Left renal cortex interstitium (tissue), 4 donors: ENCODE measurements around the gene TEX2. TPM values are rescaled to one million over a fixed set of nuclear protein-coding genes. Genes with fewer than 3 reads are reported as not detected.

Experiments
- DNase-seq, 4 donors: peaks; one replicate each; pipeline ENCODE4 v3.0.0-alpha.2; 2013; ENCODE audit warnings: low read depth in 4 of 4, low spot score in 2 of 4, missing footprints in 1 of 4
- polyA plus RNA-seq, 4 donors: library from polyadenylated mRNA; unstranded; fragments of 120-200 nt; gene quantifications; one replicate each; pipeline ENCODE4 v1.2.1, GENCODE V29; 2013; ENCODE audit not compliant: insufficient read length in 4 of 4

Gene TEX2
- polyA plus RNA-seq, result 10 to 100 TPM; 23.7 to 27.1 (median 25.8) TPM

DNA sequence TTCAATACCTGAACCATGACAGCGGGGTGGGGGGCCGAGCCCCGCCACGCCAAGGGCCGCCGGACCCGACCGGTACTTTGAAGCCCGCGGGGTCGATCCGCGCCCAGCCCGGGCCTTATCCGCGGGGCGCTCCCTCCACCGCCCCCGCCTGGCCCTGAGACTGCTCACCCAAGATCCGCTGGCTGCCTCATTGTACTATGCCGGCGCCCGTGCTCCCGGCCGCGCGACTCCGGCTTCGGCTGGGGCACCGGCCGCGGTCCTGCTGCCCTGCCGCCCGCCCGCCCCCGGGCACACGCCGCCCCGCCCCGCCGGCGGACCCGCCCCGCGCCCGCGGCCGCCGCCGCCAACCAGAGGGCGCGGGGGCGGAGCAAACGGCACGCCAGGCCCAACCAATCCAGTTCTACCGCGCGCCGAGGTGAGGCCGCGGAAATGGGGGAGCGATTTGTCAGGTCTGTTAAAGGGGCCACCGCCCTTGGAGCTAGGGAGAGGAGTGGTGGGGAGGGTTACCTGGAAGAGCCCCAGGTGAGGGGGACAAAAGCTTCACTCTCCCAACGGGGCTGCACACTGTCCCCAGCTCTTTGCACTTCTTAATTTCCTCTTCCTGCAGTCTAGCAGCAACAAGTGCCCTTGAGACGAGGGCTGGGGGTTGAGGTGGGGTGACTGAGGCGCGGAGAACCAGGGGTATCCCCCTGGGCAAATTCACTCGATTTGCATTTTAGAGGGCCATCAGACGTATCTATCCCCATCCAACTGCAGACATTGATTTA lies at the start of gene TEX2:
Gene TEX2, minus strand, starts transcription at position 261 of the 767 bp plus-strand sequence. CDS start 49,043 bp downstream, outside the sequence.
- peak in 1 of 4 donors; percentile 86 for DNase-seq

DNA sequence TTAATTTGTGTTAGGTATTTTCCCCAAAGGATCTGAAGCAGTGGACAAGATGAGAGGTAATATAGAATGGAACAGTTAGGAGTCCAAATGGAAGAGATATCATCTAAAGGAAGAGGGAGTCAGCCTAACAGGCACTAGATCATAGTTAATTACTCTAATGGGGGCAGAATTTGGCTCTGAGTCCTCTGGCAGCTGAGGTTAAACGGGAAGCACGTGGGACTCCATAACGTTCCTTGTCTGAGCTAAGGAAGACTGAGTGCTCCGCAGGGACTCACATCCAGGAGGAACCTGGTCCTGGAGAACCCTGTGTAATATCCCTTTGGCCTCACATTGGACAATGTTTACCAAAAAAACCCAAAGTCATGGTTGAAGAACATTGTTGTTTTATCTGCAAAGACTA lies 46.6 kb upstream of the TEX2 start:
- no peak for DNase-seq

GRCh38 chr17:64309021-64309420 lies 46.0 kb upstream of the TEX2 start:
- no peak for DNase-seq

GRCh38 chr17:64306850-64307463 lies 43.9 kb upstream of the TEX2 start:
- DNase-seq, result peak in 1 of 4 donors; percentile 49

DNA sequence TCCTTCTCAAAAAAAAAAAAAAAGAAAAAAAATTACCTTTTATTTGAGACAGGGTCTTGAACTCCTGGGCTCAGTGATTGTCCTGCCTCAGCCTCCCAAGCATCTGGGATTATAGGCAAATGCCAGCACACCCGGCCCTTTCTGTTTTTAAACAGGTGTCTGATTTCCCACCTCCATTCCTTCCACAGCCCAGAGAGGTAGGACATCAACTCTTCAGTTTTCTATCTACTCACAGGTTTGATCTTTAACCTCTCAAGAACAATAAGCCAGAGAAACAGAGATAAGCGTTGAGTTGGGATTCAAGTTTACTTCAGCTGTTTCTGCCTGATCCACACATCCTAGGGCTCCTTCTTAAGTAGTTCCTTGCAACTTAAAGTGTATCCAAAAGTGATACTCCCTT lies 41.5 kb upstream of the TEX2 start:
- no peak for DNase-seq

GRCh38 chr17:64300699-64300965 lies 37.6 kb upstream of the TEX2 start:
- DNase-seq, result no peak

DNA sequence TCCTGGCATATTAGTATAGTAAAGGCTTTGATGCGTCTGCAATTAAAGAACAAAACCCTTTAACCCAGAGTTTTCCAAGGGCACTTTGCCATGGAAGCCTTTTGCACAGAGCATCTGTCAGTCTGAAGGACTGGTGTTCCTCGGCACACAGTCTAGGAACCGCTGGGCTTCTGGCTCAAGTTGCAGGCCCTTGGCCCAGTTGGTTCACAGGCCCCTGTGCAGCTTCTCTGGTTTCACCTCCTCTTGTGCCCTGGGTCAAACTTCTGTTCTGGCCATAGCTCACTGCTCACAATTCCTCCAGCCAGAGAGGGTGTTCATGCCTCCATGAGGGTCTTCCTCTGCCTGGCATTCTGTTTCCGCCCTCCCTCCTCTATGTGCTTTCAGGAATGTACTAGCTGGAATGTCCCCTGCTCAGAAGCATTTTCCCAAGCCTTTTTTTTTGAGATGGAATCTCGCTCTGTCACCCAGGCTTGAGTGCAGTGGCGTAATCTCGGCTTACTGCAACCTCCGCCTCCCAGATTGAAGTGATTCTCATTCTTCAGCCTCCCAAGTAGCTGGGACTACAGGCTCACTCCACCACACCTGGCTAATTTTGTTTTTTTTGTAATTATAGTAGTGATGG lies 34.5 kb upstream of the TEX2 start:
- no peak for DNase-seq

DNA sequence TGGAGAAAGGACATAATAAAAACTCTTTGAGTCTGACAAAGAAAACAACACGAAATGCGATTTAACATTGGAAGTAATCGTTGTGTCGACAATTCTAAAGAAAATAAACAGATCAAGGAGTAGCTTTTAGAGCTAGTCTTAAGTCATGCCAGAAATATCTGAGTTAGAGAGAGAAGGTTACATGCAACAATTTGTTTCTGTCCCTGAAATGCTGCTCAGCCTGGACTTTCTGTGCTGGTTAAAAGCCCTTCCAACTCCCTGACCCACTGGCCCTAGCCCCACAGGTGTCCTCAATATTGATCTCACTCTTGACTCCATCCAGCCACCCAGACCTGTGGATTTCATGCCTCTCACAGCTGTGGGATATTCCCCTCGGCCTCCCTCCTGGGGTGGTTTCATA lies 33.2 kb upstream of the TEX2 start:
- no peak for DNase-seq

DNA sequence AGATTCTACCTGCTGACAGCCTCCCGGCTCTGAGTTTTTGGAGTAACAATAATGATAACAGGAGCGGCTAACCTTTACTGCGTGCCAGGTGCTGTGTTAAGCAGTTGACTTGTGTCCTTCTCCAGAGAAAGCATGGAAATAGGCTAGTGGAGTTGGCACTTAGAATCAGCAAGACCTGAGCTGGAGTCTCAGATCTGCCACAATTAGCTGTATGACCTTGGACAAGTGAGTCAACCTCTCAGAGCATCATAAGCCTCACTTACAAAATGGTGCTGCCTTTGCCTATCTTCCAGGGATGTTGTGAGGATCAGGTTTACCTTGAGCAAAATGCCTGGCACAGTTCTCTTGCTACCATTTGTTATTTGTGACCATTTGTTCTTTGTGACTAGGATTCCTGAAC lies 32.1 kb upstream of the TEX2 start:
- DNase-seq, result no peak

DNA sequence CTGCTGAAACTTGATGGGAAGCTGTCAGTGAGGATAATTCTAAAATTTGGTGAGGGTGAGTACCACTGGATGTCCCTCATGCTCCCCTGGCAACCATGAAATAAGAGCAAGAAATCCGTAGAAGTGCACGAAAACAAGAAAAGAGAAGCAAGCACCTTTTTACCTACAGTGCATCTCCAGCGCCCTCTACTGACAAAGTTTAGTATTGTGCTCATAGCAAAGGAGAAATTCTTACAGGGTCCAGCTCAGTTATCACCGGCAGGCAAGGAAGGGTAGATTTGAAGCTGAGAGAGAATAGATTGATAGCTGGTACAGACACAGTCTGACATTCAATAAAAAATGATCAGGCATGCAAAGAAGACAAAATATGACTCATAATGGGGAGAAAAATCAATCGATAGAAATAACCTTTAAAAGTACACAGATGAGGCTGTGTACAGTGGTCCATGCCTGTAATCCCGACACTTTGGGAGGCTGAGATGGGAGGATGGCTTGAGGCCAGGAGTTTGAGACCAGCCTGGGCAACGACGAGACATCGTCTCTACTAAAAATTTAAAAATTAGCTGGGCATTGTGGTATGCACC lies 28.3 kb upstream of the TEX2 start:
- no peak for DNase-seq

- DNase-seq, result no peak
These were observed 26.7 kb upstream of the TEX2 start for GRCh38 chr17:64289741-64290141.

- no peak for DNase-seq
These were observed 19.7 kb upstream of the TEX2 start for GRCh38 chr17:64282753-64283080.

DNA sequence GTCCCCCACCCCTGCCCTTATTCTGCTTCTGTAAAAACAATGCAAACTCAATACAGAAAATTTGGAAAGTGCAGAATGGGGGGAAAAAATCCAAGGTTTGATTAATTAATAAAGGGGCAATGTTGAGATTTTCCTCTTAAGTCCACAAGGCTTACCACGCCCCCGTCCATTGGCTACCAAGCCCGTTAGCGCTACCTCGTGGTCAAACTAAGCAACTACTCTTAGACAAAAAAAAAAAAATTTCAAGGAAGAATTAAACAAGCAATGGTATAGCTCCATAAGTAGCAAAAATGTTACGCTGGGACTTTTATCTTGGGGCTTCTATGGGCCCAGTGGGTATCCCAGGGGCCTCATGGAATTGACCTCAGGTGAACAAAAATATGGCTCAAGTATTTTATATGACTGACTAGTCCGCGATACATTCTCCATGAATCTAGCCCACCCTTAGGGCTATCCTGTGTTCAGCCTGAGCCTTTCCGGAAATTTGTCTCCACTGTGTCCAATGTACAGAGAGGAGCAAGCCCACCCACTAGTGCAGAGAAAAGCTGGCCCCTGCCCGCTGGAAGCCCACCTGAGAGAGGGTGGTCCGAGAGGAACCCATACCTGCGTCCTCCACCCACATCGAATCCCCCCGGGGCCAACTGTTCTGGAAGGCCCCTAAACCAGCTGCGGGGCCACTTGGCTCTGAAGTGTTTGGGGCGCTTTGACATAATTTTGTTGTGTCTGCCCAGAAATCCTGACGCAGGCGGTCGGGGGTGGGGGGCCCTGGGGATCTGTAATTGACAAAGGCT lies 19.1 kb upstream of the TEX2 start:
- peak in 2 of 4 donors; percentile 52 to 67 for DNase-seq

- DNase-seq, result no peak
These were observed 15.6 kb upstream of the TEX2 start for GRCh38 chr17:64278614-64279013.

- no peak for DNase-seq
These were observed 14.9 kb upstream of the TEX2 start for GRCh38 chr17:64277831-64278562.

GRCh38 chr17:64276961-64277505 lies 14.0 kb upstream of the TEX2 start:
- no peak for DNase-seq

DNA sequence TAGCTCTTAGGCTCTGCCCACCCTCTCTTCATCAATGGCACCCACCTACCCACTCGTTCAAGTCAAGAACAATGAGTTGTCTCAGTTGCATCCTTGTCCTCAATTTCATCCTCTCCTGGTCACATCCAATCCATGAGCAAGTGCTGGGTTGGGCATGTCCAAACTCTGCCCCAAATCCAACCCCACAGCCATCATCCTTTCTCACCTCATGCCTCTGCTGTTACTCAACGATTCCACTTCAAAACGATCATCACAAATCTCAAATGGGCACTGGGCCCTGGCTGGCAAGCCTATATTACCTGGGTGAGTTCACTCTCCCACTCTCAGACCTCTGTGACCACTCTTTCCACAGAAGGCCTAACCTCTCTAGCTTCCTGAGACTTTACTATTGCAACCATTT lies 12.0 kb upstream of the TEX2 start:
- DNase-seq, result no peak

GRCh38 chr17:64273006-64273405 lies 9.9 kb upstream of the TEX2 start:
- no peak for DNase-seq

DNA sequence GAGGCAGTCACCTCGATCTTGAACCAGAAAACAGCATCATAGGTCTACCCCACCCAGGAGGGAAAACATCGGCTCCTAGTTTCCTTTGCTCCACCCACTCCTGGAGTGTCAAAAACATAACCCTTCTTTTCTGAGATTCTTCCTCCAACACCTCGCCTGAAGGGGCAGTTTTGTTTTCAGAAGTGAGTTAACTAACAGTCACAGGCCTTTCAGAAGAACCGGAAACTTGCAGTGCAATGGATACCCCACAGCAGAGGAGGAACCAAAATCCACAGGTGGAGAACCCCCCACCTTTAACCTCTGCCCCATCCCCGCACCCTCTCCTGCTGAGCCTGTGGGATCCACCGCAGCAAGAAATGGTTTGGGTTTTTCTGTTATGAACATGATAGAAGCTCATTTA lies 7.8 kb upstream of the TEX2 start:
- no peak for DNase-seq
